HG03280 (cell line): ENCODE data around the gene PRKCI.
"Not testable (repeated sequence)": the region's sequence is repeated elsewhere in the genome, so short reads cannot be mapped to it uniquely, and the experiment has no call there.

ENCODE experiments used
- ATAC-seq: cut with Tn5 transposase; IDR thresholded peaks from one replicate; pipeline ENCODE4 v1.9.1; 2021; ENCODE audit warnings: mild to moderate bottlenecking, moderate library complexity; ENCODE audit not compliant: unreplicated experiment

Gene PRKCI

GRCh38 chr3:170338690-170339340 is 116.6 kb downstream of the PRKCI start:
- ATAC-seq = no peak

- not testable (repeated sequence) for ATAC-seq
These were observed 120.0 kb downstream of the PRKCI start for GRCh38 chr3:170342273-170342672.

GRCh38 chr3:170343859-170344258 is 121.6 kb downstream of the PRKCI start:
- ATAC-seq = not testable (repeated sequence)

GRCh38 chr3:170344971-170345370 is 122.7 kb downstream of the PRKCI start:
- no peak for ATAC-seq

- no peak for ATAC-seq
These were observed 124.5 kb downstream of the PRKCI start for GRCh38 chr3:170346481-170347392.

- ATAC-seq = no peak
These were observed 128.5 kb downstream of the PRKCI start for GRCh38 chr3:170350515-170351413.

GRCh38 chr3:170352936-170353335 is 130.7 kb downstream of the PRKCI start:
- ATAC-seq = no peak

GRCh38 chr3:170353485-170353884 is 131.3 kb downstream of the PRKCI start:
- no peak for ATAC-seq

GRCh38 chr3:170354760-170355159 is 132.5 kb downstream of the PRKCI start:
- ATAC-seq = no peak
